Esophagus (tissue), 2 donors: ENCODE measurements around the gene AFF3. TPM values are rescaled to one million over a fixed set of nuclear protein-coding genes. Genes with fewer than 3 reads are reported as not detected.

Experiments
- H3K27ac ChIP-seq, 2 donors: one replicate each; pipeline ENCODE4 v1.5.1; 2013; ENCODE audit warnings: low read depth in 2 of 2, mild to moderate bottlenecking in 2 of 2, inconsistent platforms in 1 of 2, low read length in 1 of 2, moderate library complexity in 1 of 2
- H3K27me3 ChIP-seq, 2 donors: one replicate each; pipeline ENCODE4 v1.6.1; 2013; ENCODE audit warnings: low read length in 2 of 2, control low read depth in 1 of 2, mild to moderate bottlenecking in 1 of 2; ENCODE audit not compliant: insufficient read depth in 2 of 2, control insufficient read depth in 1 of 2
- H3K36me3 ChIP-seq, 2 donors: one replicate each; pipeline ENCODE4 v1.6.1; 2013; ENCODE audit warnings: low read length in 1 of 2; ENCODE audit not compliant: control insufficient read depth in 2 of 2, insufficient read depth in 2 of 2
- H3K4me1 ChIP-seq, 2 donors: one replicate each; pipeline ENCODE4 v1.6.1; 2013; ENCODE audit warnings: low read length in 1 of 2; ENCODE audit not compliant: control insufficient read depth in 2 of 2, insufficient read depth in 2 of 2
- H3K4me3 ChIP-seq, 2 donors: one replicate each; pipeline ENCODE4 v1.5.1; 2013; ENCODE audit warnings: low read length in 2 of 2, mild to moderate bottlenecking in 2 of 2, low read depth in 1 of 2, moderate library complexity in 1 of 2
- H3K9me3 ChIP-seq, 2 donors: one replicate each; pipeline ENCODE4 v1.6.1; 2013; ENCODE audit warnings: mild to moderate bottlenecking in 2 of 2, low read depth in 1 of 2, low read length in 1 of 2, moderate library complexity in 1 of 2; ENCODE audit not compliant: control insufficient read depth in 2 of 2, insufficient read depth in 1 of 2
- WGBS, 2 donors: extraction: QIAGEN DNeasy Blood & Tissue Kit; methylation state at CpG; one replicate each; pipeline ENCODE4 v1.1.7; 2013; 5-methylcytosine and 5-hydroxymethylcytosine counted together
- polyA plus RNA-seq, 2 donors: library from polyadenylated mRNA; stranded (reverse); fragments of 200-250 nt; gene quantifications; one replicate each; pipeline ENCODE4 v1.2.3, GENCODE V29; 2013
- donor health status: healthy with polysubstance abuse.
- donor health status: Bipolar disorder and iron deficiency.

AFF3 gene
- polyA plus RNA-seq, 2 donors, result 1.0 to 1.1 TPM

GRCh38 chr2:99998651-99999320 is 143.6 kb downstream of the AFF3 start:
- no peaks in the 10 kb centered on the region for H3K36me3 ChIP-seq
- no peak overlapping the region for H3K4me3 ChIP-seq
- peaks cover 0 to 3% of the 10 kb centered on the region in 2 donors for H3K27me3 ChIP-seq
- WGBS, 2 donors, result 75 to 80% methylated on average over 12 of the region's 12 CpGs
- H3K27ac ChIP-seq, result no peak overlapping the region
- H3K9me3 ChIP-seq, result no peaks in the 10 kb centered on the region
- no peaks in the 10 kb centered on the region for H3K4me1 ChIP-seq

GRCh38 chr2:99989905-99990304 is 152.5 kb downstream of the AFF3 start:
- H3K36me3 ChIP-seq, result no peaks in the 10 kb centered on the region
- 78 to 79% methylated on average over 3 of the region's 3 CpGs for WGBS, 2 donors

DNA sequence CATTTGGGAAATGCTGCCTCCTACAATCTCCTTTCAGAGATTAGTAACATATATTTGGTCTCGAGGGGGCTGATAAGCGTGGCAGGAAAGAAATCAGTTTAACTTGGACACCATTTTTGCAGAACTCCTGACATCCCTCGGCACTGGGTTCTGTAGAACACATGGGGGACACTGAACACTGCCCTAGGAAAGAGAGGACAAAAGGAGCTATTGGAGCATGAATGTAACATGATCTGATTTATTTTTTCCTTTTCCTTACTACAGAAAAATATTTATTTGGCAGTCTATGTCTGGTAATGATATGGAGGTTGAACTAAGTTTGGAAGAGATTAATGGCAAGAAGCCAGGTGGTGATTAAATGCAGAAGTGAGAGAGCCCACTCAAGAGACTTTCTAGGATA is 153.8 kb downstream of the AFF3 start:
- Histone ChIP-seq H3K4me3 (no peak overlapping the region), H3K9me3 (no peaks in the 10 kb centered on the region), H3K27me3 (no peaks in the 10 kb centered on the region), H3K36me3 (no peaks in the 10 kb centered on the region), H3K4me1 (no peaks in the 10 kb centered on the region), H3K27ac (no peak overlapping the region)
- WGBS, 2 donors, result 52 to 57% methylated on average over 3 of the region's 3 CpGs

More at GRCh38 chr2:99989905-99990304, 152.5 kb downstream of the AFF3 start:
- Histone ChIP-seq H3K4me3 (no peak overlapping the region), H3K9me3 (no peaks in the 10 kb centered on the region), H3K27ac (no peak overlapping the region), H3K4me1 (no peaks in the 10 kb centered on the region), H3K27me3 (no peaks in the 10 kb centered on the region)

- Histone ChIP-seq H3K4me3 (no peak overlapping the region), H3K36me3 (no peaks in the 10 kb centered on the region), H3K27me3 (no peaks in the 10 kb centered on the region), H3K4me1 (no peaks in the 10 kb centered on the region), H3K27ac (no peak overlapping the region), H3K9me3 (no peaks in the 10 kb centered on the region)
- 89 to 94% methylated on average over 4 of the region's 4 CpGs for WGBS, 2 donors
Measured at GRCh38 chr2:99987160-99987559, 155.2 kb downstream of the AFF3 start.

DNA sequence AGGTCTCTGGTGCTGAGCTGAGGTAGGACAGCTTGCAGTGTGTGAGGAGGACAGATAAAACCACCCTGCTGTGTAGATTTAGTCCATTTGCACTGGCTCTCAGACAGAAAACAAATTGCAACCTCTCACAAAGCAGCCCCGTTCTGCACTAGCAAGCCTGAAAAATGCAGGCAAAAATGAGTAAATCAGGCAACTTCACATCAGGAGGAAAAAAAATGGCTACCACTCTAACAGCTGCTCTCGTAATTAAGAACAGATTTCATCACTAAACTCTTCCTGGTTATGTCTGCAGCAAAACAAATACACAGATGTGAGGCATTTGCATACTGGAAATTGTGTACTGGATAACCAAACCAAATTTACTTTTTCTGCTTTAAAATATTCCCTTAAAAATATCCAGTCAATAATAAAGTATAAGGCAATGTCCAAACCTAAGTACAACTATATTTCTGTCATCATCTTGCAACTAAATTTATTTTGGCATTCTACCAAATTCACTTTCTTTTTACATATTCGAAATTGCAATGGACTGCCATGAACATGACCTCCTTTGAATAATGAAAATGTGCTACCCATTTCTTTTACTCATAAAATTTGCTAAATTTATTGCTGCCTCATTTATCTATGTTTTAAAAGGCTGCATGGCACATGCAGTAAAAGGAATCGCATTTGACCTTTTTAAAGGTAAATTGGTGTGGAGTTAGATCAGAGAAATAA is 157.4 kb downstream of the AFF3 start:
- Histone ChIP-seq H3K36me3 (no peaks in the 10 kb centered on the region), H3K9me3 (no peaks in the 10 kb centered on the region), H3K4me1 (no peaks in the 10 kb centered on the region), H3K4me3 (no peak overlapping the region), H3K27ac (no peak overlapping the region), H3K27me3 (no peaks in the 10 kb centered on the region)
- 49 to 52% methylated on average over 4 of the region's 4 CpGs for WGBS, 2 donors

- no peaks in the 10 kb centered on the region for H3K27me3 ChIP-seq
- H3K4me3 ChIP-seq, result no peak overlapping the region
- H3K4me1 ChIP-seq, result no peaks in the 10 kb centered on the region
- 91 to 92% methylated on average over 2 of the region's 2 CpGs for WGBS, 2 donors
- H3K27ac ChIP-seq, result no peak overlapping the region
- H3K9me3 ChIP-seq, result no peaks in the 10 kb centered on the region
- H3K36me3 ChIP-seq, result no peaks in the 10 kb centered on the region
Measured at GRCh38 chr2:99982744-99983143, 159.6 kb downstream of the AFF3 start.

DNA sequence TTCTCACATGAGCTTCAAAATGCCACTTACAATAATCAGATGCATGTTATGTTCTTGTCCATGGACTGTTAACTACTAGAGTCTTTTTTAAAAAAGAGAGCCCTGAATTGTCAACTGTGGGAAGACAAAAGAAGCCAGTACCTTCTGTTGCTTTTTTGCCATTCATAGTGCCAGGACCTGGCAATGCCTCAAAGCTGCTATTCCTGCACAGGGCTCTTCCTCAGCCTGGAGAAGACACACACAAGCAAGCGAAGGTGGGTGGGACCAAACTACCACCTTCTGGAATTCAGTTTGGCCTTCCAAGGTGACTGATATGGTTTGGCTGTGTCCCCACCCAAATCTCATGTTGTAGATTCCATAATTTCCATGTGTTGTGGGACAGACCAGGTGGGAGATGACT is 160.6 kb downstream of the AFF3 start:
- Histone ChIP-seq H3K27me3 (no peaks in the 10 kb centered on the region), H3K9me3 (no peaks in the 10 kb centered on the region), H3K4me1 (no peaks in the 10 kb centered on the region), H3K4me3 (no peak overlapping the region), H3K27ac (no peak overlapping the region), H3K36me3 (no peaks in the 10 kb centered on the region)
- 77 to 78% methylated on average over 1 of the region's 1 CpG for WGBS, 2 donors

DNA sequence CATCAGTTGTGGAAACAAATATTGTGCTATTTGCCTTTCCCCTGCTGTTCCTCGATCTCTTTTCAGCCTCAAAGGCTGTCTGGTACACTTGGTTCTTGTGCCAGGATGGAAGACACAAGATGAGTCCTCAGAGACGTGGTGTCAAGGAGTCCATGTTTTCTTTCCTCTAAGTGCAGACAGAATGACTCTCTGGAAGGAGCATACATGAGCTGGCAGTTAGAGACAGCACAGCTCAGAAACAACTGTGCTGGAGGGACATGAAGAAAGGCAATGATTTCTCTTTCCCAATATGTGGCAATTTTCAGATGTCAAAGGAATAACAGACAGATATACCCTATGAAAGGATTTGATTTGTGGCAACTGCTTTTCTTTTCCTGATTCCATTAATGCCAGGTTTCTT is 162.2 kb downstream of the AFF3 start:
- H3K4me3 ChIP-seq, result no peak overlapping the region
- no peak overlapping the region for H3K27ac ChIP-seq
- 58 to 69% methylated on average over 2 of the region's 2 CpGs for WGBS, 2 donors
- H3K36me3 ChIP-seq, result no peaks in the 10 kb centered on the region
- no peaks in the 10 kb centered on the region for H3K9me3 ChIP-seq
- H3K4me1 ChIP-seq, result no peaks in the 10 kb centered on the region
- H3K27me3 ChIP-seq, result no peaks in the 10 kb centered on the region

- WGBS, 2 donors, result 54% methylated on average over 1 of the region's 1 CpG
Measured at GRCh38 chr2:99977966-99978365, 164.4 kb downstream of the AFF3 start.

GRCh38 chr2:99975386-99975785 is 167.0 kb downstream of the AFF3 start:
- no peaks in the 10 kb centered on the region for H3K27me3 ChIP-seq
- no peak overlapping the region for H3K4me3 ChIP-seq
- H3K9me3 ChIP-seq, result no peaks in the 10 kb centered on the region
- no peaks in the 10 kb centered on the region for H3K4me1 ChIP-seq
- no peak overlapping the region for H3K27ac ChIP-seq
- H3K36me3 ChIP-seq, result no peaks in the 10 kb centered on the region

More at GRCh38 chr2:99977966-99978365, 164.4 kb downstream of the AFF3 start:
- Histone ChIP-seq H3K4me3 (no peak overlapping the region), H3K36me3 (no peaks in the 10 kb centered on the region), H3K27ac (no peak overlapping the region), H3K4me1 (no peaks in the 10 kb centered on the region), H3K27me3 (no peaks in the 10 kb centered on the region), H3K9me3 (no peaks in the 10 kb centered on the region)
